Left forelimb (tissue), 1 donor: ENCODE data around the gene OR5T1.

Experiments used
- DNase-seq: peaks from one replicate; pipeline ENCODE4 v3.0.0-alpha.2; 2018; ENCODE audit warnings: low spot score

The OR5T1 gene

GRCh38 chr11:56273854-56274253, at the start of gene OR5T1:
Gene OR5T1 (plus strand): TSS chr11:56274154. CDS start chr11:56275639, 1,485 bp downstream.
- DNase-seq, result no peak

GRCh38 chr11:56234155-56234554, 39.8 kb upstream of the OR5T1 start, which contains the start of gene OR5T2:
Gene OR5T2 (minus strand): TSS chr11:56234255. CDS start chr11:56233062, 1,193 bp downstream.
- no peak for DNase-seq

- DNase-seq, result no peak
Observed at GRCh38 chr11:56251954-56252353, 22.0 kb upstream of the OR5T1 start, which contains the start of gene OR5T3. Gene OR5T3 (plus strand): TSS chr11:56252254. CDS start chr11:56252254, 0 bp downstream.

DNA sequence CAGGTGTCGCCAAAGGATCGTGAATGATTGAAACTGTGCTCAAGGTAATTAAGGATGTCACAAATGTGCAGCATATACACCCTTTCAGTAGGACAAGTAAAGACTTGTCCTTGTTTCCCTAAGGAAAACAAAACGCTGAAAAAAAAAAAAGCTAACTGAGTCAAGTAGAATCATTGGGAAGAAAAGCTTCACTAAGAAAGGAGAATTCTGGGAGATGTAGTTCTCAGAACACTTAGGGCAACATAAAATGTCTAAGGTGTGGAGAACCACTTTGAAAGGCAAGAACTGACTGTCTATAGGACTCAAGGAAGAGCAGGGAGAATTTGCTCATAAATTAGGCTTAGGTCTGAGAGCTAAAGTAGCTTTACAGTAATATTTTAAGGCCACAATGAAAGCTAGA, 2.9 kb upstream of the OR5T1 start:
- no peak for DNase-seq

DNA sequence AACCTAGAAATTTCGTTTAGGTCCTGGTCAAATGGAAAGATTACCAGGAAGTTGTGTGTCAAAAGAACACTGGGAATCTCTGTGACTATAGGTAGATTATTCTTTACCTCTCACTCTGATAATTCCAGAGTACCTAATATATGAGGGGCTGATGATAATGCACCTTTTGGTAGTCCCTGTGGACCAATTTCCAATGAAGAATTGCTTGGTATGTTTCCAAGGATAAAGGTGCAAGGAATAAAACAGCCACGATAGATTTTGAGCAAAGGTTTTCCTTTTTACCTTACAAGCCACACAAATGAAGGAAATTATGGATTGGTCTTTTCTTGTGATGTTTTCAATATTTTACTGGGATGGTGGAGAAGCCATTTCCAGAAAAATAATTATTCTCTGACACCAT, 18.2 kb downstream of the OR5T1 start, which contains the start of gene OR8H1:
OR8H1 (minus strand) TSS at position 101 of the 400 bp plus-strand sequence. CDS start 1,192 bp downstream, outside the sequence.
- no peak for DNase-seq

GRCh38 chr11:56296898-56297297, 22.9 kb downstream of the OR5T1 start:
- DNase-seq, result no peak

- DNase-seq, result no peak
Observed at GRCh38 chr11:56307836-56308235, 33.9 kb downstream of the OR5T1 start.

- DNase-seq, result no peak
Observed at GRCh38 chr11:56314844-56315243, 40.9 kb downstream of the OR5T1 start, which contains the start of gene OR8K3. Gene OR8K3 (plus strand): TSS chr11:56315144. CDS start chr11:56318307, 3,163 bp downstream.
